Measurements from ENCODE around the gene ELN. TPM values are rescaled to one million over a fixed set of nuclear protein-coding genes. Genes with fewer than 3 reads are reported as not detected.

ELN gene
- total RNA-seq, 1 experiment from 2014 or later = 100 TPM

- no peaks in the 10 kb centered on the region for H3K36me3 ChIP-seq
- no peak for DNase-seq
- no peaks in the 10 kb centered on the region for H3K27me3 ChIP-seq
- no peaks in the 10 kb centered on the region; the same call in 1 of the 2 replicates for H3K4me1 ChIP-seq
- H3K27ac ChIP-seq = no peak overlapping the region
- no peak overlapping the region for H3K4me3 ChIP-seq
- H3K9me3 ChIP-seq (replicated peaks) = peaks cover 9% of the 10 kb centered on the region
These were observed 34.0 kb upstream of the ELN start for GRCh38 chr7:73994023-73994422.

GRCh38 chr7:73994761-73995160, 33.2 kb upstream of the ELN start:
- H3K9me3 ChIP-seq (replicated peaks) = peaks cover 9% of the 10 kb centered on the region
- DNase-seq = no peak
- no peak overlapping the region for H3K4me3 ChIP-seq
- no peaks in the 10 kb centered on the region for H3K27me3 ChIP-seq
- H3K27ac ChIP-seq = no peak overlapping the region
- H3K36me3 ChIP-seq = no peaks in the 10 kb centered on the region
- H3K4me1 ChIP-seq = no peaks in the 10 kb centered on the region; the same call in 1 of the 2 replicates

- 0 out of 2 replicates have a peak, but pooled peaks cover under 1% of the 10 kb centered on the region for H3K27me3 ChIP-seq
- no peak overlapping the region for H3K27ac ChIP-seq
- no peak for DNase-seq
These were observed 32.6 kb upstream of the ELN start for GRCh38 chr7:73995330-73995729.

GRCh38 chr7:73995821-73996511, 32.0 kb upstream of the ELN start:
- H3K27ac ChIP-seq = no peak overlapping the region
- H3K4me3 ChIP-seq = no peak overlapping the region
- H3K36me3 ChIP-seq = no peaks in the 10 kb centered on the region
- no peak for DNase-seq
- peaks cover 9% of the 10 kb centered on the region for H3K9me3 ChIP-seq (replicated peaks)
- H3K4me1 ChIP-seq = no peaks in the 10 kb centered on the region; the same call in 1 of the 2 replicates
- 0 out of 2 replicates have a peak, but pooled peaks cover 6% of the 10 kb centered on the region for H3K27me3 ChIP-seq

More at GRCh38 chr7:73995330-73995729, 32.6 kb upstream of the ELN start:
- no peaks in the 10 kb centered on the region for H3K36me3 ChIP-seq
- H3K4me3 ChIP-seq = no peak overlapping the region
- peaks cover 9% of the 10 kb centered on the region for H3K9me3 ChIP-seq (replicated peaks)
- no peaks in the 10 kb centered on the region; the same call in 1 of the 2 replicates for H3K4me1 ChIP-seq

GRCh38 chr7:73997056-73997455, 30.9 kb upstream of the ELN start:
- no peak for DNase-seq
- Histone ChIP-seq H3K9me3 (replicated peaks) (peaks cover 9% of the 10 kb centered on the region), H3K4me3 (no peak overlapping the region), H3K27me3 (0 out of 2 replicates have a peak, but pooled peaks cover 6% of the 10 kb centered on the region), H3K27ac (no peak overlapping the region), H3K4me1 (peaks cover 3% of the 10 kb centered on the region; the same call in 1 of the 2 replicates), H3K36me3 (no peaks in the 10 kb centered on the region)

- 0 out of 2 replicates have a peak, but pooled peaks cover 6% of the 10 kb centered on the region for H3K27me3 ChIP-seq
- peaks cover 14% of the 10 kb centered on the region for H3K4me1 ChIP-seq
- H3K36me3 ChIP-seq = no peaks in the 10 kb centered on the region
- DNase-seq = no peak
- no peak overlapping the region for H3K4me3 ChIP-seq
- peaks cover 4% of the 10 kb centered on the region for H3K9me3 ChIP-seq (replicated peaks)
- no peak overlapping the region for H3K27ac ChIP-seq
These were observed 28.1 kb upstream of the ELN start for GRCh38 chr7:73999664-74000435.

- Histone ChIP-seq H3K4me1 (peaks cover 14% of the 10 kb centered on the region), H3K36me3 (no peaks in the 10 kb centered on the region), H3K27me3 (0 out of 2 replicates have a peak, but pooled peaks cover 6% of the 10 kb centered on the region), H3K9me3 (replicated peaks) (no peaks in the 10 kb centered on the region), H3K4me3 (no peak overlapping the region), H3K27ac (no peak overlapping the region)
- DNase-seq = no peak
These were observed 27.4 kb upstream of the ELN start for GRCh38 chr7:74000489-74001149.

- no peak overlapping the region for H3K27ac ChIP-seq
- no peaks in the 10 kb centered on the region for H3K36me3 ChIP-seq
- H3K9me3 ChIP-seq (replicated peaks) = no peaks in the 10 kb centered on the region
- DNase-seq = no peak
- H3K4me1 ChIP-seq = peaks cover 17% of the 10 kb centered on the region
- H3K27me3 ChIP-seq = 0 out of 2 replicates have a peak, but pooled peaks cover 6% of the 10 kb centered on the region
- H3K4me3 ChIP-seq = no peak overlapping the region
These were observed 26.9 kb upstream of the ELN start for GRCh38 chr7:74001150-74001494.

- DNase-seq = peak; percentile 52 to 62
- Histone ChIP-seq H3K4me3 (no peak overlapping the region), H3K27ac (peak overlapping the region; percentile 12; the same call in 1 of the 2 replicates), H3K4me1 (peaks cover 25% of the 10 kb centered on the region), H3K36me3 (no peaks in the 10 kb centered on the region), H3K9me3 (replicated peaks) (no peaks in the 10 kb centered on the region), H3K27me3 (0 out of 2 replicates have a peak, but pooled peaks cover 6% of the 10 kb centered on the region)
These were observed 25.4 kb upstream of the ELN start for GRCh38 chr7:74002474-74003017.

- Histone ChIP-seq H3K4me1 (peaks cover 25% of the 10 kb centered on the region), H3K36me3 (no peaks in the 10 kb centered on the region), H3K27me3 (0 out of 2 replicates have a peak, but pooled peaks cover 6% of the 10 kb centered on the region), H3K27ac (no peak overlapping the region), H3K9me3 (replicated peaks) (no peaks in the 10 kb centered on the region), H3K4me3 (no peak overlapping the region)
- no peak for DNase-seq
These were observed 24.4 kb upstream of the ELN start for GRCh38 chr7:74003621-74004020.

GRCh38 chr7:74006032-74006431, 21.9 kb upstream of the ELN start:
- no peak overlapping the region for H3K27ac ChIP-seq
- no peak overlapping the region for H3K4me3 ChIP-seq
- no peaks in the 10 kb centered on the region for H3K9me3 ChIP-seq (replicated peaks)
- H3K4me1 ChIP-seq = peaks cover 35% of the 10 kb centered on the region
- DNase-seq = peak; percentile 72 to 78
- H3K36me3 ChIP-seq = no peaks in the 10 kb centered on the region
- no peaks in the 10 kb centered on the region for H3K27me3 ChIP-seq

GRCh38 chr7:74006451-74007241, 21.3 kb upstream of the ELN start:
- no peaks in the 10 kb centered on the region for H3K36me3 ChIP-seq
- no peak overlapping the region for H3K27ac ChIP-seq
- H3K9me3 ChIP-seq (replicated peaks) = no peaks in the 10 kb centered on the region
- H3K4me1 ChIP-seq = peaks cover 36% of the 10 kb centered on the region
- DNase-seq = peak in 1 of 2 experiments; percentile 30
- no peak overlapping the region for H3K4me3 ChIP-seq
- H3K27me3 ChIP-seq = no peaks in the 10 kb centered on the region

- DNase-seq = no peak
- Histone ChIP-seq H3K4me1 (peaks cover 36% of the 10 kb centered on the region), H3K27me3 (no peaks in the 10 kb centered on the region), H3K36me3 (no peaks in the 10 kb centered on the region), H3K27ac (no peak overlapping the region), H3K9me3 (replicated peaks) (no peaks in the 10 kb centered on the region), H3K4me3 (no peak overlapping the region)
These were observed 20.8 kb upstream of the ELN start for GRCh38 chr7:74007242-74007567.

GRCh38 chr7:74008687-74009086, 19.3 kb upstream of the ELN start:
- H3K4me1 ChIP-seq = peaks cover 42% of the 10 kb centered on the region
- no peaks in the 10 kb centered on the region for H3K27me3 ChIP-seq
- H3K36me3 ChIP-seq = no peaks in the 10 kb centered on the region
- no peaks in the 10 kb centered on the region for H3K9me3 ChIP-seq (replicated peaks)
- DNase-seq = no peak
- H3K4me3 ChIP-seq = no peak overlapping the region
- no peak overlapping the region for H3K27ac ChIP-seq

Data from SJCRH30 (cell line).